Fibroblast of peridontal ligament (primary cell): ENCODE data around the gene SMAD3.
"Not testable (repeated sequence)": the region's sequence is repeated elsewhere in the genome, so short reads cannot be mapped to it uniquely, and the experiment has no call there.

Experiments used
- DNase-seq: peaks from one replicate; pipeline ENCODE4 v3.0.0-alpha.2; 2010; ENCODE audit errors: extremely low read depth

Gene SMAD3

DNA sequence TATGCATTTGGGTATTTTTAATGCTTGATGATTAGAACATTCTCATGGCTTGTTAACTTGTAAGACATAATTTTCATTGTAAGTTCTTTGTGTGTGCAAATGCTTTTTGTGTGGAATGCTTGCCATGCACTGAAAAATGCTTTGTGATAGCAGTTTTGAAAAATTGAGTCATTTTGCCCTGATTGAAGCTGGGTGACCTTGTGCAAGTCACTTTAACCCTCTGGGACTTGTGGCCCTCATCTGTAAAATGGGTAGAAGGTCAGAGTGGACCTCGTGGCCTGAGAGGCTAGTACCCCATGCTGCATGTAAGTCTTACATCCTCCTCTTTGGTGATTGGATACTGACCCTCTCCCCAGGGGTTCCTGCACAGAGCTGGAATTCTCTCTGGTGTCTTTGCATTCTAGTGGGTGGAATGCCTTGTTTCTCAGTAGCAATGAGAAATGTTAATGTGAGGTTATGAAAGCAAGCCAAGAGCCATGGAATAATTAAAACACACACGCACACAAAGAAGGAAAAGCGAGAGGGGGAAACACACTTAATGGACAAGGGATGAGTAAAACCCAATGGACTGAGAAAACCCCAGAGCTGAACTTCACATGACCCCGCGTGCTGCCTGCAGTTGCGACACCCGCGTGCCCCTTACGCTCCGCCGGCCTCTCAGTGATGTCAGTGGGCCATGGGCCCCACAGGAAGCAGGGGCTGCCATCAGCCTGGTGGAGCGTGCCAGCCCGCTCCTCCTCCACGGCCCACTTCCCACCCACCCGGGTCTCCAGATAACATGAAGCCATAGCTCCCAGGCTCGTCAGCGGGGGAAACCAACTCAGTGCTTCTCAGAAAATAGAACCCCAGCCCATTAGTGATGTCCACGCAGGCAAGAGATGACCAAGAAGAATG is 44.0 kb downstream of the SMAD3 start:
- DNase-seq: peak; percentile 99

DNA sequence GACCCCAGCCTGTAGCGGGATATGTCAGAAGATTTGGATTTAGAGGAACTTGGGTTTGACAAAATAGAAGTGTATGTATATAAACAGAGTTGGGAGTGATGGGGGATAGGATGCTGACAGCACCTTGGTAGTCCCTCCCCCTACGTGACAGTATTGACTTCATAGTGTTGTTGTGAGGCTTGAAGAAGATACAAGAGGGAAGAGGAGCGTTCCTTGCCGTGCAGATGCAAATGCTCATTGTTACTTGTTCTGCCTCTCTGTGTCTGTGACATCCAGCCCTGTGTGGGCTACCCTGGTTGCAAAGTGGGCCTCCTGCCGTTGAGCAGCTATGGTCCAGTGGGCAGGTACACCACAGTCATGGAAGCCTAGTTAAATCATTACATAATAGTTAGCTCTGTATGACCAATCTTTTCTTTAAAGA is 45.0 kb downstream of the SMAD3 start:
- no peak for DNase-seq

DNA sequence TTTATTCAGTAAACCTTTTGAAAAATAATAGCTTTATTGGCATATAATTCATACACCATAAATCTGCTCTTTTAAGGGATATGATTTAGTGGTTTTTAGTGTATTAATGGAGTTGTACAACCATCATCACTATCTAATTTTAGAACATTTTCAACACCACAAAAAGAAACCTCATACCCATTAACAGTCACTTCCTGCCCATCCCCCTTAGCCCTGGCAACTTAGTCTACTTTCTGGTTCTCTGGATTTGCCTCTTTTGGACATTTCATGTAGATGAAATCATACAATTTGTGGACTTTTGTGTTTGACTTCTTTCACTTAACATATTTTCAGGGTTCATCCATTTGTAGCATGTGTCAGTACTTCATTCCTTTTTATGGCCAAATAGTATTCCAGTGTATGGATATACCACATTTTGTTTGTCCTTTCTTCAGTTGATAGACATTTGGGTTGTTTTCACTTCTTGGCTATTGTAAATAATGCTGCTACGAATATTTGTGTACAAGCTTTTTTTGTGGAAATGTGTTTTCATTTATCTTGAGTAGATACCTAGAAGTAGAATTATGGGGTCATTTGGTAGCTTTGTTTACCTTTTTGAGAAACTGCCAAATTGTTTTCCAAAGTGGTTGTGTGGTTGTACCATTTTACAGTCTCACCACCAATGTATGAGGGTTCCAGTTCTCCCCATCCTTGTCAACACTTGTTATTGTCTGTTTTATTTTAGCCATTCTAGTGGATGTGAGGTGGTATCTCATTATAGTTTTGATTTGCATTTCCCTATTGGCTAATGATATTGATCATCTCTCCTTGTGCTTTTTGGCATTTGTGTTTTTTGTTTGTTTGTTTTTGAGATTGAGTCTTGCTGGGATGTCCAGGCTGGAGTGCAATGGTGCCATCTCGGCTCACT is 45.8 kb downstream of the SMAD3 start:
- DNase-seq: peak; percentile 45

DNA sequence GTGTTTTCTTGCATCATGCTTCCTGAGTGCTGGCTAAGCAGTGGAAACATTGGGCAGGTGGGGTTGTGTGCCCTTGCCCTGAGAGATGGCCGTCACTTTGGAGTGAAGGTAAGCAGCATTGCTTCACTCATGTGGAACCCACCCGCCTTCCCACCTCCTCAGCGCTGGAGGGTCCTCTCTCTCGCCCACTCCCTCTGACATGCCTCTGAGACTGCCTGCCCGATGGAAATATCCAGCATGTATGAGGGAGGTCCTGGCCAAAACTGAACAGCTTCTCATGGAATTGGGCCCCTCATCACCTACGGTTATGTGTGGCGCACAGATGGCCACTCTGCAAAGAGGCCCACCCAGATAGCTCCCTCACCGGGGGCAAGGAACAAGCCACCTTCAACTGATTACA is 48.6 kb downstream of the SMAD3 start:
- DNase-seq: no peak

DNA sequence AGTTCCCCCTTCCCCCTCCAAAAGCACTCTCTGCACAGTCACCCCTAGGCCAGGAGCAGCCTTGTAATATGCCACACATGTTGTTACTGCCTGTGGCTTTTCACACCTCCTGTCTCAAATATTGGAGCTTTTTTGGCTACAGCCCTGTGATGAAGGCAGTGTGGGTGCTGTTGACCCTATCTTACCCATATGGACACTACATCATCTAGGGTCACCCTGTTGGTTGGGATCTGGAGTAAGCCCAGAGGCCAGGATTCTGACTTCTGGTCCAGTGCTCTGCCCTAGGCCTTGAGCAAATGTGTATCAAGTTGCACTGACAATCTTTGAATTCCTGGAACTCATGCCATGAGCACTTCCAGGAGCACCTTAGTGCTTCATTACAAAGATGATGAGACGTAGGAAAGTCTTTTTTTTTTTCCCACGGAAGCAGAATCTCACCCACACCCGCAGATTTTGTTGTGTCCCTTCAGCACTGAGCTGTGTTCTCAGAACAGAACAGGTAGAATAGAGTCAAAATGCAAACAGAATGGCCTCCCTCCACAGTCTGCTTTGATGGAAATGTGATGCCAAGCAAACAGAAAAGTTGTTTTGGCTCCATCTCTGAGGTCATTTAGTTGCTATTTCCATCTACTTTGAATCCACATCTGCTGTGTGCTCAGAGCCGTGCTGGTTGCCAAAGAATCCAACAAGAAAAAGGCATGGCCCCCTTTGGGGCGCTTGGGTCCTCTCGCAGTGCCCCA is 49.6 kb downstream of the SMAD3 start:
- peak; percentile 54 for DNase-seq

DNA sequence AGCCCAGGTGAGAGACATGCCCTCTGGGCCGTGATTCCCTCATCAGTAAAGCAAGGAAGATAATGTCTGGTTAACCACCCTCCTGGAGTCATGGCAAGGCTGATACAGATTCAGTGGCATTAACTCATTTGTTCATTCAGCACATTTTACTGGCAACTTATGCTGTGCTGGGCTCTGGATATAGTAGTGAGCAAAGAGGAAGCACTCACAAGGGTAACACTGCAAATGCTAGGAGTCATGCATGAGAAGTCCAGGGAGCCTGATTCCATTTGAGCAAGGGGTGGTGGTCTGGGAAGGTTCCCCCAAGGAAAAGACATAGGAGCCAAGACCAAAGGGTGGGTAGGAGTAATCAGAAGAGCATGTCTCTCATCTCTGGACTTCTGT is 50.2 kb downstream of the SMAD3 start:
- no peak for DNase-seq

DNA sequence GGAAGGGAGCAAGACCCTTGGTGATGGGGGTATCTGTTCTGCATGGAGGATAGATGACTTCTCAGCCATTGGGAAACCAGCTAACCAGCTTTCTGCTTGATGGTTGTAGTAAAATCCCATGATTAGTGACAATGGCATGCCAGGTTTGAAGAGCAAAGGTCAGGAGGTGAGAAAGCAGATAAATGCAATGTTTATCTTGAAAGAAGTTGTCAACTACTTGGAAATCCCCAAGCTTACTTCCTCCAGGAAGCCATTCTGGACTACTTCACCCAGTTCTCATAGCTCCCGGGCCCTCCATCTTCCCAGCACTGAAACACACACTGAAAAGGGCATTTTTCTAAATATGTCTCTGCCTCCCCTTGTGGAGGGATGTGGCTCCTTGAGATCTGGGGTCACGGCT is 51.3 kb downstream of the SMAD3 start:
- DNase-seq: no peak

DNA sequence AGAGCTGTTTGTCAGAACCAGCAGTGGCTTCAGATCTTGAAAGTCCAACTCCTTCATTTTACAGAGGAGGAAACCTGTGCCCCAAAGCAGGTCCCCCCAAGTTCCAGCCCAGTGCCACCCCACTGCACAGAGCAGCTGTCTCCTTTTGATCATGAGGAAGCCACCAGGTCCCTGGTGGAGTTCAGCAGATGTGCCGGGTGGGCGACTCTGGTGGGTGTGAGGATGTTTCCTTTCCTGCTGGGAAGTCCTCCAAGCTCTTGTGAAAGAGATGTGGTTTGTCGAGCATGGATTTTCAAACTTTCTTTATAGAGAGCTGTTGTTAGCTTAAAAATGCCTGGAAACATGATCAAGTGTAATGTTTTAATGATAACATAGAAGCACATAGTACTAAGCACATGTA is 52.0 kb downstream of the SMAD3 start:
- DNase-seq: peak; percentile 74

DNA sequence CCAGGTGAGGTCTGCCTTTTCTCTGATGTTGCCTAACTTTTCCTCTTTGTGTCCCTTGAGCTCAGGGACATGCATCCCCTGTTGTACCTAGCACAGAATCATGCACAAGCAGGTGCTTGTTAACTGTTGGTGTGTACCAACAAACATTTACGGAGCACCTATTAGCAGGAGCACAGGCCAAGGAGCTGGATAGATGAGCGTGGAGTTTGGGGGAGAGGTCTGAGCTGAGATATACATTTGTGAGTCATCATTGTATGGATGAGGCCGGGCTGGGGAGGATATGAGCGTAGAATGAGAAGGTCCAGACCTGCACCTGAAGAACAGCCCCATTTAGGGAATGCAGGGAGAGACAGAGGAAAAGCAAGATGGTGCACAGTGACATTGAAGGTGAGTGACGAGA is 53.4 kb downstream of the SMAD3 start:
- DNase-seq: no peak

DNA sequence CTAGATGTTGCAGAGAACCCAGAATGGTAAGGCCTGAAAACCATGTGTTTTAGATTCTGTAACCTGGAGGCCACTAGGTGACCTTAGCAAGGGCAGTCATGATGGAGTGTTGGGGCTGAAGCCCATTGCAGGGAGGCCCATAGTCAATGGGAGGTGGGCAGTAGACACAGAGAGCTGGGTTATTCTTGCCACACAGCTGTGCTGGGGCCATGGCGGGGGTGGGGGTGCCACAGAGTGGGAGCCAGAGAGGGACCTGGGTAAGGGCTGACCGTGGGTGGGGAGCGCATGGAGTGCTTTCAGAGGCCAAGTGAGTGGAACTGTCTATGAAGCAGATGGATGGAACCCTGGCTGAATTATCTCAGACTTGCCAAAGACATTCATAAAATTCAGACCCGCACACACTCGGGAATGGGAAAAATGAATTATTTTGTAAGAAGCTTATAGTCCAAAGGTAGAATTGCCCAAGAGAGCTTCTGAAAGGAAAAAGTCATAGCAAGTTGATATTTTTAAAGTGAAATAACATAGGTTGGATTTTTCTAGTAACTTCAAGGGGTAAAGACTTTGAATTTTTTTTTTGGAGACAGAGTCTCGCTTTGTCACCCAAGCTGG is 53.9 kb downstream of the SMAD3 start:
- no peak for DNase-seq

DNA sequence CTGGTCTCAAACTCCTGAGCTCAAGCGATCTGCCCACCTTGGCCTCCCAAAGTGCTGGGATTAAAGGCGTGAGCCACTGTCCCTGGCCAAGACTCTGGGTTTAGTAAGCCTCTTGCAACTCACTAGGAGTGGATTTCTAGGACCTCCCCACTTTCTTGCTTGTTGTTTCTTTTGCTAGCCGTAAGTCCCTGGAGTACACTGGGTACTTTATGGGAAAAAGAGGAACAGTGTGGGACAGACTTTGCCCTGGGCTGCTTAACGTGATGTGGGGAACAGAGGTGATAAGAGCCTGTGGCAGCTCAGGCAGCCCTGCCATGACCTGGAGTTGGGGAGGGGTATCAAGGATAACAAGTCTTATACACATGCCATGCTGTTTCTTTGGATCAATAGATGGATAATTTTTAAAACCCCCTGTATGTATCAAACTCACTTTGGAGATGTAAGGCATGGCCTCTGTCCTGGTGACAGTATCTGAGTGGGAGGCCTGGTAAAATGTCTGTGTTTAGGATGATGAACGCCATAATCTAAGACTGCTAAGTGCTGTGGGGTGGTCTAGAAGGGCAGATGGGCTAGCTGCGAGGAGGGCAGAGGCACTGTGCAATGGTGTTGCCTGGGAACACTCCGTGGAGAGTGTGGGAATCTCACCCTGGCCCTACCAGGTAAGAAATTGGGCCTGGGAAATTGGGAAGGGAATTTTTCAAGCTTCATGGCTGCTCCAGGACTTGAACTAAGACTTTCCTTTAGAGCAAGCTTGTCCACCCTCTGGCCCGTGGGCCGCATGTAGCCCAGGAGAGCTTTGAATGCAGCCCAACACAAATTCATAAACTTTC is 54.8 kb downstream of the SMAD3 start:
- DNase-seq: no peak

DNA sequence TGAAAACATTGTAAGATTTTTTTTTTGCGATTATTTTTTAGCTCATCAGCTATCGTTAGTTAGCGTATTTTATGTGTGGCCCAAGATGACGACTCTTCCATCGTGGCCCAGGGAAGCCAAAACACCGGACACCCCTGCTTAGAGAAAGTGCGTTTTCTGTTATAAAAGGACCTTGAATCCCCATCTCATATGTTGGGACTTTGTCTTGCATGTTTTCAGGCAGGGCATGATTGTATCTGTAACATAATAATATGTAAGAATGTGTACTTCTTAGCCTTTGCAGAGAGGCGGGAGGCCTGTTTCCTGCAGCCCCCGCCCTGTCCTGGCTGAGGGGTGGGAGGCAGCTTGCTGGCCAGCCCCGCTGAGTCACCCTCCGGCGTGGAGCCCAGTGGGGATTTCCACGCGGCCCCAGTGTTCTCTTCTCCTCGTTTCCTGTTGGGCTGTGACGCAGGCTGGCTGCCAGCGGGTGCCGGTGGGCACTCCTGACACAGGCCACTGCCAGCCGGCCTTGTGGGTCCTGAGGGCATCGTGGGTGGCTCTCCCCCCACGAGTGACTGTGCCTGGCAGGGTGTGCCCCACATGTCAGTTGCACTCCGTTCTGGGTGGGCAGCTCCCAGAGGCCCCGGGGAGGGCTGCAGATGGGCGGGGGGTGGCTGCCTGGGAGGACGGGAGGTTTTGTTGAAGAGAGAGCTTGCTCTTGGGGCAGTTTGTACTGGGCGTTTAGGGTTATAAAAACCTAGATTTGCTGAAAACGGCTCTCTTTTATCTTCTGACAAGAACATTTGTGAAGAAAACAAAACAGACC is 55.6 kb downstream of the SMAD3 start:
- DNase-seq: peak; percentile 84

DNA sequence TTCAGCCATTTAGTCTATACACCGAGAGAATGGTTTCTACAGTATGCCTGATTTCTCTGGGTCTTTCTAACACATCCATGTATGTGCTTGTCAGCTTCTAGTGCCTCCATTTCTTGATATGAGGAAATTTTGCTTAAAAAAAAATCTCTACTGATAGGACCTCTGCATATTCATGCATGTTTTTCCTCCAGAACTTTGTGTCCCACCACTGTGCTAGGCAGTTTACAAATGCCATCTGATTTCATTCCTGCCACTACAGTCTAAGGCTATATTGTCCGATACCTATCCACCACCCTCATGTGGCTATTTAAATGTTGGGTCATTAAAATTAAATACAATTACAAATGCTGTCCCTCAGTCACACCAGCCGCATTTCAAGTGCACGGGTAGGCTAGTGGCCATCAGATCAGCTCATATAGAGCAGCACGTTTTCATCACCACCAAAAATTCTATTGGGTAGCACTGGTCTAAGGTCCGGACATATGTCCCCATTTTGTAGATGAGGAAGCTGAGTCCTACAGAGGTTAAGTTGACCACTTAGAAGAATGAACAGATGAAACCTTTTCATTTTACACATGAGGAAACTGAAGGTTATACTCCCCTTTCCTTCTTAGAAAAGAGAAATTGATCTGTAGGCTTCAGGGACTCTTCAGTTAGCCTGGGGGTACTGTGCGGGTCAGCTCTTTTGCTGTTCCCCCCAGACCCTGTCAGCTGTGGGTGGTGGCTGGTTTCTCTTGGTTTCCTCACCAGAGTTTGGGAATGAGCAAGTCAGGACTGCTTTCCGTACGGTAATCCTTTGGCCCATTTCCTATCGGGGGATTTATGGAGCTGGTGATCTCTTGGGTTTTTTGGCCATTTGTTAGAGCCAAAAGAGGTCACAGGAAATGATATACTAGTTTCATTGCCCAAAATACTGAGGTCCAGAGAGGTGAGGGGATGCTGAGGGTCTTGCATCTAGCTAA is 56.5 kb downstream of the SMAD3 start:
- DNase-seq: no peak

DNA sequence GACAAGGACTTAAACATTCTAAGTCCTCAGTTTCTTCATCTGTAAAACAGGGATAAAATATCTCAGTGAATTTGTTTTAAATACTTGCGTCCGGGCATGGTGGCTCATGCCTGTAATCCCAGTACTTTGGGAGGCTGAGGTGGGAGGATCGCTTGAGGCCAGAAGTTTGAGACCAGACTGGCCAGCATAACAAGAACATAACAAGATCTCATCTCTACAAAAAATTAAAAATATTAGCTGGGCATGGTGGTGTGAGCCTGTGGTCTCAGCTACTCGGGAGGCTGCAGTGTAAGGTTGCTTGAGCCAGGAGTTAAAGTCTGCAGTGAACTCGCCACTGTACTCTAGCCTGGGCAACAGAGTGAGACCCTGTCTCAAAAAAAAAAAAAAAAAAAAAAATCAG is 57.4 kb downstream of the SMAD3 start:
- DNase-seq: not testable (repeated sequence)

DNA sequence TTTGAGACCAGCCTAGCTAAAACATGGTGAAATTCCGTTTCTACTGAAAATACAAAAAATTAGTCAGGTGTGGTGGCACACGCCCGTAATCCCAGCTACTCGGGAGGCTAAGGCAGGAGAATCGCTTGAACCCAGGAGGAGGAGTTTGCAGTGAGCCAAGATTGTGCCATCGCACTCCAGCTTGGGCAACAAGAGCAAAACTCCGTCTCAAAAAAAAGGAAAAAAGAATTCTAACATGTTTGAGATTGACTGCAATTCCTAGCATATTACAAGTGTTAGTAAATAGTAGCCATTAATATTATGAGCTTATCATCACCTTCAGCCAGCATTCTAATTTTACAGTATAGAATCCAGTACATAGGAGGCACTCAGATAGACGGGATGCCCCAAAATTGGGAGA is 57.9 kb downstream of the SMAD3 start:
- DNase-seq: not testable (repeated sequence)

DNA sequence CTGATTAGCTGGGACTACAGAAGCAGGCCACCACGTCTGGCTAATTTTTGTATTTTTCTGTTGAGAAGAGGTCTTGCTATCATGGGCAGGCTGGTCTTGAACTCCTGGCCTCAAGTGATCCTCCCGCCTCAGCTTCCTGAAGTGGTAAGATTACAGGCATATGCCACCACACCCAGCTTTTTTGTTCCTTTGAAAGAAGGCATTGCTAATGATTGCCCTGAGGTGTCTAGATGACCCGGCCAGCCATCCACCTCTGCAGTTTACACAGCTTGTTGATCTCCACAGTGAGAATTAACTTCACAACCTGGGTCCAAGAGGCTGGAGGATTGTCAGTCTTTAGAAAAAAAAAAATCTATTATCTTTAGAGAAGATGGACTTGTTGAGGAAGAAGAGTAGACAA is 58.7 kb downstream of the SMAD3 start:
- DNase-seq: no peak

DNA sequence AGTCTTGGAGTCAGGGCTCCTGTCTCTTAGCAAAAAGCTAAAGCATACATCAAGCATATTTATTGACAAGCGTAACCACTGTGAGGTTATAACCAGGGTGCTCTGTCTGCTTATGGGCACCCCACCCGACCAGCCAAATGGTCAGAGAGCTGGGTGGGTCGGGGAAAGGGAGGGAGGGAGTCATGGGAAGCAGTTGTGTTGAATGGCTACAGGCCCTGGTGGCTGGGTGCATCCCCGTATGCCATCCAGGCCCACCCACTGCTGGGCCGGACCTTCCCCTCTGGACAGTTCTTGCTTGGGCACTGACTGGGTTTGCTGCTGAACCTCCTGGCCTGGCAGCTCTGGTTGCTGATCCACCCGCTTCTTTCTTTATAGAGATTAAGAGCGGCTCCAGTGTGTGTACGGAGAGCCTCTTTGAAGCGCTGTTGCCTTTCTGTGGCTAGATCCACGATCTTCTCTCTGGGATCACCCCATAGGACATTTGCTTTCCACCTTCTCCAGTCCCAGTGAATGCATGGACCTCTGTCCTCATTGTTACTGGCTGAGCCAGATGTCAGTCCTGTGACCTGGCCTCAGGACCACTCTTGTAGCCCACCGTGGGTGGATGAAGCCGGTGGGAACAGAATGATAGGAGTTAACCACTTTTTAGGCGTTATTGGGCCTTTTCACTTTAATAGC is 59.6 kb downstream of the SMAD3 start:
- no peak for DNase-seq
